ENCODE results near the gene ZBTB4.

ZBTB4 gene

GRCh38 chr17:7431231-7431630 lies 48.2 kb downstream of the ZBTB4 start:
- no peak for TF ChIP-seq FOXP2 (optimal IDR thresholded peaks at IDR 0.05; ENCODE audit: borderline replicate concordance, extremely low read depth, extremely low read length, insufficient read depth)
- no peak for TF ChIP-seq REST (IDR thresholded peaks at IDR 0.05; ENCODE audit: insufficient read depth in 1 of 2, low read depth in 2 of 2, low read length in 2 of 2)
- no peak for TF ChIP-seq POLR2AphosphoS5 (IDR thresholded peaks at IDR 0.05; ENCODE audit: low read depth, low read length)
- TF ChIP-seq TAF1 (IDR thresholded peaks at IDR 0.05; ENCODE audit: borderline replicate concordance, insufficient read depth, low read length): no peak
- TF ChIP-seq SIN3A (IDR thresholded peaks at IDR 0.05; ENCODE audit: borderline replicate concordance, insufficient read depth, low read length): no peak

GRCh38 chr17:7429722-7430121 lies 49.7 kb downstream of the ZBTB4 start:
- no peak for TF ChIP-seq SIN3A (IDR thresholded peaks at IDR 0.05; ENCODE audit: borderline replicate concordance, insufficient read depth, low read length)
- TF ChIP-seq FOXP2 (optimal IDR thresholded peaks at IDR 0.05; ENCODE audit: borderline replicate concordance, extremely low read depth, extremely low read length, insufficient read depth): no peak
- no peak for TF ChIP-seq TAF1 (IDR thresholded peaks at IDR 0.05; ENCODE audit: borderline replicate concordance, insufficient read depth, low read length)
- no peak for TF ChIP-seq REST (IDR thresholded peaks at IDR 0.05; ENCODE audit: insufficient read depth in 1 of 2, low read depth in 2 of 2, low read length in 2 of 2)
- no peak for TF ChIP-seq POLR2AphosphoS5 (IDR thresholded peaks at IDR 0.05; ENCODE audit: low read depth, low read length)

GRCh38 chr17:7428557-7428956 lies 50.9 kb downstream of the ZBTB4 start, which contains the start of gene SPEM3:
SPEM3 (plus strand) TSS chr17:7428857; CDS start chr17:7428903, 46 bp downstream.
- TF ChIP-seq TAF1 (IDR thresholded peaks at IDR 0.05; ENCODE audit: borderline replicate concordance, insufficient read depth, low read length) (no peak), POLR2AphosphoS5 (IDR thresholded peaks at IDR 0.05; ENCODE audit: low read depth, low read length) (no peak), REST (IDR thresholded peaks at IDR 0.05; ENCODE audit: insufficient read depth in 1 of 2, low read depth in 2 of 2, low read length in 2 of 2) (no peak)

GRCh38 chr17:7427549-7427948 lies 51.9 kb downstream of the ZBTB4 start:
- no peak for TF ChIP-seq POLR2AphosphoS5 (IDR thresholded peaks at IDR 0.05; ENCODE audit: low read depth, low read length)
- no peak for TF ChIP-seq TAF1 (IDR thresholded peaks at IDR 0.05; ENCODE audit: borderline replicate concordance, insufficient read depth, low read length)
- no peak for TF ChIP-seq FOXP2 (optimal IDR thresholded peaks at IDR 0.05; ENCODE audit: borderline replicate concordance, extremely low read depth, extremely low read length, insufficient read depth)
- no peak for TF ChIP-seq REST (IDR thresholded peaks at IDR 0.05; ENCODE audit: insufficient read depth in 1 of 2, low read depth in 2 of 2, low read length in 2 of 2)
- no peak for TF ChIP-seq SIN3A (IDR thresholded peaks at IDR 0.05; ENCODE audit: borderline replicate concordance, insufficient read depth, low read length)

- TF ChIP-seq REST (IDR thresholded peaks at IDR 0.05; ENCODE audit: insufficient read depth in 1 of 2, low read depth in 2 of 2, low read length in 2 of 2): no peak
- no peak for TF ChIP-seq FOXP2 (optimal IDR thresholded peaks at IDR 0.05; ENCODE audit: borderline replicate concordance, extremely low read depth, extremely low read length, insufficient read depth)
- TF ChIP-seq POLR2AphosphoS5 (IDR thresholded peaks at IDR 0.05; ENCODE audit: low read depth, low read length): no peak
- TF ChIP-seq TAF1 (IDR thresholded peaks at IDR 0.05; ENCODE audit: borderline replicate concordance, insufficient read depth, low read length): no peak
- TF ChIP-seq SIN3A (IDR thresholded peaks at IDR 0.05; ENCODE audit: borderline replicate concordance, insufficient read depth, low read length): no peak
Measured at GRCh38 chr17:7426896-7427489, 52.4 kb downstream of the ZBTB4 start.
